HG03571 (cell line): Measurements from ENCODE around the gene CHRNB2.

ENCODE experiments used
- ATAC-seq: cut with Tn5 transposase; IDR thresholded peaks from one replicate; pipeline ENCODE4 v1.9.1; 2021; ENCODE audit not compliant: unreplicated experiment

CHRNB2 gene

DNA sequence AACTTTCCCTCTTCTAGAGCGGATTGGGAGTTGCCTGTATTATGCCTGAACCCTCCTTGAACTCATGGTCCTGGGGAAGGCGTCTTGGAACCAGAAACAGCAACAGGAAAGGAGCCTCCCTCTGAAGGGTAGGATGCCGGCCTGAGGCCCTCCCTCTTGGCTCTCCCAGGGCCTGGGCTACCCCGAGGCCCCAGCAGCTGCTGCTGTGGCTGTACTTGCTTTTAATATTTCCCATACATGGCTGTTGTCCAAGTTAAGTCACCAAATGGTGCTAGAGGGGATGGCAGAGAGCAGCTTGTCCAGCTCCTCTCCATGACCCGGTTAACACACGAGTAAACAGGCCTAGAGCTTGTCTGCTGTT is 10.5 kb downstream of the CHRNB2 start:
- no peak for ATAC-seq

DNA sequence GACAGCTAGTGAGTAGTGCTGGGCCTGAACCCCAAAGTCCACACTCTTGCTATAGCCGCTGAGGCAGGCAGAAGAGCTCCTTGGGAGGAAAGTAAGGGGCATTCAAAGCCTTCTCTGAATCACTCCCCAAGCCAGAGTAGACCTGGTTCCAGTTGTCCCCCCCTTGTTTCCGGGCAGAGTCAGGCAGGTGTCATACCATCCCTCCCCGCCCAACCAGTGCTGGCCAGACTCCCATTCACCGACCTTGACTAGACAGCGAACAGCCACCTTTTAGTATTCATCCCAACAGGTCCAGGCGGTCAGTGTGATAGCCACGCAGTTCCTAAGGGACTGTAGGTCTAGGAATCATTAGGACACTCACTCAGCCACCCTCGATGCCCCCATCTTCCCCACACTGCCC is 11.8 kb downstream of the CHRNB2 start:
- no peak for ATAC-seq

DNA sequence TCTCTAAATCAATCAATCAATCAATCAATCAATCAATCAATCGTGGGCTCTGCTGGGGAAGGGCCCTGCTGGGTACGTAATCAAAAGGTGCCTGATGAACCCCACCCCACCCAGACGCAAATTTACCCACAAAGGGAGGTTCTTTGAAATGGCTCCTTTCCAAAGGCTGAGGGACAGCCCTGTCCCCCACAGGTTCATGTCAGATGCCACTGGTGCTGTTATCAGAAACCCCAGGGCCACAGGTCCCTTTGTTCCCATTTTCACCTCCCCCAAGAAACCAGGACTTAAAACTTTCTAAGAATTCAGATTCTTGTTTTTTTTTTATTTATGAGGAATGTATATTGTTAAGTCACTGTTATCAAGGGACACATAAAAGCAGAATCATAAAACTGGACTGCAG is 14.2 kb downstream of the CHRNB2 start:
- ATAC-seq, result no peak

DNA sequence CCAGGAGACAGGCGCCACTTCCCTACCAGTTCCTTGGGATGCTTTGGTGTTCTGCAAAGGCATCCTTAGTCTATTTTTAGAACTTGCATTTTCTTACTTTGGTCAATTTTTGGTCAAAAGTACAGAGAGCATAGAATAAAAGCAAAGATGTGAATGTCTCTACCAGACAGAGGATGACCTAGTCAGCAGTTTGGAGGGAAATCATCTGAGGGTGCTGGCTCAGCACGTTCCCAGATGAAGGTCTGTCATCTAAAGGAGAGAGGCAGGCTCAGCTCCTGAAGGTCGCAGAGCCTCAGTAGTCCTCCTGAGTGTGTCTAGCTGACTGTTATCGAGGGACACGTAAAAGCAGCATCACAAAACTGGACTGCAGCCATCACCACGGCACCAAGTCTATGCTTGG is 15.3 kb downstream of the CHRNB2 start:
- ATAC-seq, result no peak

DNA sequence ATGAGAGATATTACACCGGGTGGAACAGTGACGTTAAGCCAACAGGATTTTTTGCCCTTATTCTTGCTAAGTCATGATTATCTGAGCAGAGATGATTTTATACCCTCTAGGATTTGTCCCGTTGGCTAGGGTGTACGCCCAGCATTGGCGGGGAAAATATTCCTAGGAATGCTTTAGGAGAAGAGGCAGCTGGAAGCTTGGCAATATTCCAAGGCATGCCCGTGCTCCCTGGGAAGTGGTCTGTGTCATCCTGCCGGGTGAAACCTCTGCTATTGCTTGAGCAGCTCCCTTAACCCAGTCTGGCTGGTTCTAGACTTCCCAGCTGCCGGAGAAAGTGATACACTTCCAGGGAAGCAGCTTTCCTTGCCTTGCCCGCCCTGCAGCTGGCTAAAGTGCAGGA is 16.2 kb downstream of the CHRNB2 start:
- ATAC-seq, result no peak

DNA sequence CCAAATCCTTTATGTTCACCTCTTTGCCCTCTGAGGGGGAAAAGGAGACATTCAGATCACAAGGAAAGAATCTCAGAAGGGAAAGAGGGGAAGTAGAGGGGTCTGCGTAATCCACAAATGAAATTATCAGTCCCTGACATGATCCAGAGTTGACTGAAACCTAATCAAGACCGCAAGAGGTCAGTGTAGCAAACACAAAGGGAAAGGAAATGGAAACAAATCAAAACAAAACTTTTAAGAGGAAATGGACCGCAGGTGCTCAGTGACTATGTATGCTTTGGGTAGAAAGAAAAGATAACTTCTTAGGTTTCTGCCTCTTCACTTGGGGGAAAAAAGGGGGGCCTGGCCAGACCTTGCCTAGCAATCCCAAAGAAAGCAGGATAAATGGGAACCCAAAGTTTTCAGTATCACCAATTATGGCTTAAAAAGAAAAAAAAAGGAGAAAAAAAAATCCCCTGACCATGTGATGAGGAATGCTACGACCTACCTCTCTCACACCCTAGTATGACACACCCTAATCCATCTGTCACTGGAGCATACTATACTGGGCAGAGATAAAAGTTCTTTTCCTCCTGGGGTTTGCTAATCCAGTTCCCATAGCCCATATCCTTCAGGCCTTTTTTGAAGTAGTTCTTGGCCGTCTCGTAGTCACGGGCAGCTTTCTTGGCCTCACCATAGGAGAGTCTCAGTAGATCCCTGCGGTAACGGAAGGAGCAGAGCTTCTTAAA is 16.9 kb downstream of the CHRNB2 start:
- ATAC-seq, result no peak

DNA sequence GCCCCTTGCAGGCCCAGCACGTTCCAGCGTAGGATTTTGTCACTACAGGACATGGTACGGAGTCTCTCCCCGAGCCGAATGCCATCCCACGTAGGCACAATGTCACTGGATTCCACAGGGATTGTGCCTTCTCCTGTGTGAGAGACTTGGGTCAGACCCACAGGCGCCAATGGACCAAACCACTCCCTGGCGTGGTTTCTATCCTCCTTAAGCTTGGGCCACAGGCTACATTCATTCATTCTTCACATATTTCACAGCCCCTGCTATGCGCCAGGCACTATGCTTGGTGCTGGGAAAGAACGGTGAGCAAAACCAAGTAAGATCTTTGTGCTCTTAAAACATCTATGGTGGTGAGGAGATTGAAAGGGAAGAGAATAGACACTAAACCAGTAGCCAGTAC is 18.7 kb downstream of the CHRNB2 start:
- ATAC-seq, result no peak

DNA sequence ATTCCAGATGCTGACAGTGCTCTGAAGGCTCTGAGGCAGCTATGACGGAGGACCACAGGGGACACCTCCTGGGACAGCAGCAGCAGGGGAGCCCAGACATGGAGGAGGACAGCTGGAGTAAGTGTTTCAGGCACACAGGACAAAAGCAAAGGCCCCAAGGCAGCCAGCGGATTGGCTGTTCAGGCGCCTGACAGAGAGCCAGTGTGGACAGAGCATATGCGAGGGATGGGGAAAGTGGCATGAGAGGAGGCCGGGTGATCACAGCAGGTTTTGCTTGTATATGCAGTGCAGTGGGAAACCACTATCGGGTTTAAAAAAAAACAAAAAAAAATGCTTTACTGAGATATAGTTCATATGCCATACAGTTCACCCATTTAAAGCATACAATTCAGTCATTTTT is 19.1 kb downstream of the CHRNB2 start:
- no peak for ATAC-seq

DNA sequence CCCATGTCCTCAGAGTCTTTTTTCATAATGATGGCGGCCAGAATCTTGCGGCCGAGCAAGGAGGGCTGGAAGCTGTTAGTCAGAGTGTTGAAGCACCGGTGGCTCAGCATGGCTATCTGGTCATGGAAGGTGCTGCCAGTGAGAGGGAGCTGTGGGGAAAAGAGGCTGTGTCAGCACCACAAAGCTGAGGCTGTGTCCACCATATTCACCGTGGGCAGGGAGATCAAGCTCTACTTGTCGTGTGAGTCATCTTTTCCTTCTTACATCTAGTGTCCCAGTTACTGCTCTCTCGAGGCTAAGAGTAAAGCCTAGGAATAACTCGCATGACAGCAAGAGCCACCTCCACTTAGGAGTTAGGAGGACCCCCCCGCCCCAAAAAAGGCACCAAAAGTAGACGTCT is 22.2 kb downstream of the CHRNB2 start:
- ATAC-seq, result no peak

DNA sequence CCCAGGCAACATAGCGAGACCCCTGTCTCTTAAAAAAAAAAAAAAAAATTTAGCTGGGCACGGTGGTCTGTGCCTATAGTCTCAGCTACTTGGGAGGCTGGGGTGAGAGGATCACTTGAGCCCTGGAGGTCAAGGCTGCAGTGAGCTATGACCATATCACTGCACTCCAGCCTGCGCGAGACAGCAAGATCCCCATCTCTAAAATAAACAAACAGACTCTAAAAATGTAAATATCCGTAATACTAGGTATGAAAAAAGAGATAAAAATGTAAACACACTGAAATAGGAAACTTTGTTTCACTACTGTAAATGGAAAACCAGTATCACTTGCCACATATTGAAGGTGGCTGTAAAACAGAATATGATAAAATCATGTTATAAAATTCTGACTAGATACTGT is 23.2 kb downstream of the CHRNB2 start:
- ATAC-seq, result no peak

DNA sequence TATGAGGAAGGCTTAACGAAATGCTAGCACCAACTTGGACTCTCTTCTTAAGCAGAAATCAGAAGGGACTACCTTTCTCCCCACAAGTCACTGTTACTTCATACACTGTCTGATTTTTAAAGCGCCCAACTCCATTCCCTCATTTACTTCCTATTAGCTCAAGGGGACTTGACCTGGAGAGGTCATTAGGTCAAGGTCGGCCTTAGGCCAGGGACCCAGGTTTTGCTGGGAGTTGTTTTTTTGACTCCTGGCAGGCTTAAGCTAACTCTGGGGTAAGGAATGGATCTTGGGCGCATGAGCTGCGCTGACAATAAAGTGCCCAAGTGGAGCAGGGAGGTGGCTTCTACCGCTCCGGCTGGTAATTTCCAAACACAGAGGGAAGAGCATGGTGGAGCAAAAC is 23.6 kb downstream of the CHRNB2 start:
- ATAC-seq, result no peak

DNA sequence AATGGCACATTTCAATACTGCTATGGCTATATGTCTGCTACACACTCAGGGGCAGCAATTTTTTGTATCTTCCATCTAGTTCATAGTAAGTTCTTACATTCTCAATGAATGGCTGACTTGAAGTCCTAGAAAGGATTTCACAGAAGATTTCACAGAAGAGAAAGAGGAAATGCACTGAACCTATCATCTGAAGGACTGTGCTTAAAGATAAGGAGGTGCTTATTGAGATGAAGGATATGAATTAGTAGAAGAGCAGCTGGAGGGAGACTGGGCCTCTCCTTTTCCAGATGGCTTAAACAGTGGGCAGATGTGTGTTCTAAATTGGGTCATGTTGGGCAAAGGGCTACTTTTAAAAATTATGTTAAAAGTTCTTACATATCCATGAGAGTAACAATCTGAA is 25.8 kb downstream of the CHRNB2 start:
- ATAC-seq, result no peak

DNA sequence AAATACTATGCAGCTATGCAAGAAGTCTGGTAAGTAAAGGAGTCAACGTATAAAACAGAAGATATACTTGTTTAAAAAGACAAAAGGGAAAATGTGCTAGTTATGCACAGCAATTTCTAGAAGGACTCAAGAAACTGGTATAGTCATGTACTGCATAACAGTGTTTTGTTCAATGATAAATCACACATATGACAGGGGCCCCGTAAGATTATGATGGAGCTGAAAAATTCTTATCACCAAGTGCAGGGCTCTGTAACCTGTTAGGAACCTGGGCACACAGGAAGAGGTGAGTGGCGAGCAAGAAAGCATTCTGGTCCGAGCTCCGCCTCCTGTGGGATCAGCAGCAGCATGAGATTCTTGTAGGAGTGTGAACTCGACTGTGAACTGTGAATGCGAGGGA is 27.2 kb downstream of the CHRNB2 start:
- ATAC-seq, result no peak

DNA sequence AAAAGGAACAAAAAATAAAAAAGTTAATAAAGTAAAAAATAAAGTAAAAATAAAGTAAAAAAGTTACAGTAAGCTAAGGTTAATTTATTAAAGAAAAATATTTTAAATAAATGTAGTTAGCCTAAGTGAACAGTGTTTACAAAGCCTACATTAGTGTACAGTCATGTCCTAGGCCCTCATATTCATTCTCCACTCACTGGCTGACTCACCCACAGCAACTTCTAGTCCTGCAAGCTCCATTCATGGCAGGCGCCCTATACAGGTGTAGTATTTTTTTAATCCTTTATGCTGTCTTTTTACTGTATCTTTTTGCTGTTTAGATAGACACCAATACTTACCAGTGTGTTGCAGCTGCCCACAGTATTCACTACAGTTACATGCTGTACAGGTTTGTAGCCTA is 28.0 kb downstream of the CHRNB2 start:
- ATAC-seq, result no peak

DNA sequence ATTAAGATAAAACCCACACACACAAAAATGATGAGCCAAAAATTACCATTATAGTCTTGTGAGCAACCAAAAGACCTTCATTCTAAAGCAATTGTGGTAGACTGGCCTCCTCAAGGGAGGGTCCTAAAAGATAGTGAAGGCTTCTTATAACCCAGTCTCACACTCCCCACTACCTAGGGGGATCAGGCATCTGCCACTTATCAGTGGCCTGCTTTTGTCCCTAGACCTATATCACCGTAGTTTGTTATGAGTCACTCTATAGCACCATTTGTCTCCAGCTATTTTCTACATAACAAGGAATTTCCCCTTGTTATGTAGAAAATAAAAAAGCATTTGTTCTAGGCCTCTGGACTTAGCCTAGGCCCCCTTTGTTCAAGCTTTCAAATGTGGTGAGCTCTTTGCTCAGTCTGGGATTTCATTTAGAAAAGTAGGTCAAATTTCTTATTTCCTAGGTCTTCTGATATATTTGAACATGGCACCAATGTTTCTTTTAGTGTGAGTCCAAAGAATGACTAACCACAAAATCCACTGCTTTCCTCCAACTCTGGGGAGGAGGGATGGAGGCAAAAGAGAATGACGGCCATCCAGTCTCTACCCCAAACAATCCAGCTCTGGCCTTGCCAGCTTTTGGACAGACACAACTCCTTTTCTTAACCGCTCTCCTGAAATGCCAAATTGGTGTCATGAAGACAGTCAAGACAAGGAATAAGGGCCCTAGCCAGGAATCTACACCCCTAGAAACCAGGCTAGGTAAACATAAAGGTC is 31.5 kb downstream of the CHRNB2 start:
- no peak for ATAC-seq

DNA sequence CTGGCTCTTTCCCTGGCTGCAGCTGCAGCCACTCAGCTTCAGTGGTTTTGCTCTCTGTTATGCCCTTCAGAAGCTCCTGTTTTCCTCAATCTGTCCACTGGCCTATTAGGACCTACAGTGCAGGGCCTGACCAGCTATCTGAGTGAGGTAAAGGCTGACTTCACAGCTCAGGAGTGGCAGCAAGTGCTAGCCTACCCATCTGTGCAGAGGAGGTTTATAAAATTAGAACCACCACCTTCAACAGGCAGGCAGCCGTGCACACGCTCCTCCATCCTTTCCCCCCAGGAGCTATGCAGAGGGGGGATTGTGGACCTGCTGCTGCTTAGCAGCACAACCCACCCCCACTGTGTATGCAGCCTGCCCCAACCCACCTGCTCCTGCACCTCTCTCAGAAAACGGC is 32.1 kb downstream of the CHRNB2 start:
- ATAC-seq, result no peak

DNA sequence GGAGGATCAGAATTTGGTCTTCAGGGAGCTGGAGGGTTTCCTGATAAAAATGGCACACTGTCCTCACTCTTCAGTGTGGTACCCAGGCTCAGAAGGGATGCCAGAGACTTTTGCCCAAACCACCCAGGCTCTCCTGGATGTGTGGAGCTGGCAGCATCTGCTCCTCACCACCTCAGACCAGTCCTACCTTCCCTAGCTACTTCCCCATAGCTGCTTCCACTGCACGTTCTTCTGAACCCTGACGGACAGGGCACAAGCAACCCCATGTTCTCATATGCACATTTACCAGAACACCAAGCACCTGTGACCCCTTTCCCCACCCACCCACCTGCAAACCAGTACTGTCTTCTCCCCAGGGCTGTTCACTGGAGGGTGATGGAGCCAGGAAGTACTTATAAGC is 35.7 kb downstream of the CHRNB2 start:
- ATAC-seq, result no peak

DNA sequence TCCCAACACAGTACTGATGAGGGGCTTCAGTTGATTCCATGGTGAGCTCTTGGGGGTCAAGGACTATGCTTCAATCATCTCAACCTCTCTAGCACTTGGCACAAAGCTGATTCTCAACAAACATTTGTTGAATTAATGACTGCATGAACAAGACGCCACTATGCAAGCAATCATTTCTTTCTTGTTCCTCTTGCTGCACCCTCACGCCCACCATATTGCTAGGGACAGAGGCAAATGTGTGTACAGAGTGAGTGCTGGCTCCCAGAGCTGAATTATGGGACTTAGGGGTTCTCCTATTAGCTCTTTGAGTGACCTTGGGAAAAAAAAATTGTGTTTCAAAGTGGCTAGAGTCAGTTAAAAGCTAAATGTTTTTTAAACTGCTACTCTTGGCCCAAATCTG is 38.0 kb downstream of the CHRNB2 start:
- ATAC-seq, result no peak

DNA sequence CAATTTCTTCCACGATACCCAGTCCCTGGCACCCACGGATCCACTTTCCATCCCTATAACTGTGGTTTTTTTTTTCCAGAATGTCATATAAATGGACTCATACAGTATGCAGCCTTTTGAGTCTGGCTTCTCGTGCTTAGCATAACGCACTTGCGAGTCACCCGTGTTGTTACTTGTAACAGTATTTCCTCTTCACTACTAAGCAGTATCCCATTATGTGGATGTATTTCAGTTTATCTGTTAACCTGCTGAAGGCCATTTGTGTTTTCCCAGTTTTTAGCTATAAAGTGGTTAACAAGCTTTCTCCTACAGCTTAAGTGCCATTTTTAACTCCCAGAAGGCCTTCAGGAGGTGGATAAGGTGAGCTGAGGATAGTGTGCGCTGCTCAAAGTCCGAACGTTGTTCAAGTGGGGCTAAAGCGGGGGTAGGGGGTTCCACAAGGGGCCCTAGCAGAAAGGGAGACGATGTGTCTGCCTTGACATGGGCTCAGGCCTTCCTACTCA is 39.6 kb downstream of the CHRNB2 start:
- peak; percentile 12 for ATAC-seq

DNA sequence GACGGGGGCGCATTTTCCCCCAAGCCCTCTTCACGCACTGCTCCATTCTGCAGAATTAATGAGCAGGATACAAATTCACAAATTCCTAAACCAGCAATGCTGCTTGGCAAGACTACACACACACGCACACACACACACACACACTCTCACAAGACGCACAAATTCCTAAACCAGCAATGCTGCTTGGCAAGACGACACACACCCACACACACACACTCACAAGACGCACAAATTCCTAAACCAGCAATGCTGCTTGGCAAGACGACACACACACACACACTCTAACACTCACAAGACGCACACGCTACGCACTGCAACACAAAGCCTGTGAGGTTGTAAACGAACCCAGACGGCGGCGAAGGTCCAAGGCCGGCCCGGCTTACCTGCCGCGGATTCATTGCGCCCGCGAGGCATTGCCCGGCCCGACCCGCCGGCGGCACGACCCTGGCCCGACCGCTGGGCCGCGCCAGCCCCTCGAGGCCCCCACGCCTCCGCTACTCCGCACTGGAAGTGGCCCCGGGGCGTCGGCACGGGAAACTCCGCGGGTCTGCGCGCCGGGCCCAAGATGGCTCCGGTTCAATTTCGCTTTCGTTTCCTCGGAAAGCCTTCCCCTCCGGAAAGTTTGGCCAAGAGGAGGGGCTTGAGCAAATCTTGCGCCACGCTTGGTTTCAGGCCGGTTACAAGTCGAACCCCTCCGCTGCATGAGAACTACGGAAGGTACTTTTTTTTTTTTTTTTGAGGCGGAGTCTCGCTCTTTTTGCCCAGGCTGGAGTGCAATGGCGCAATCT is 40.2 kb downstream of the CHRNB2 start, which contains the start of gene ADAR:
Gene ADAR, minus strand, starts transcription at position 578 of the 788 bp plus-strand sequence. Its CDS starts 180 bp downstream, at position 398.
- ATAC-seq, result peak; percentile 56

DNA sequence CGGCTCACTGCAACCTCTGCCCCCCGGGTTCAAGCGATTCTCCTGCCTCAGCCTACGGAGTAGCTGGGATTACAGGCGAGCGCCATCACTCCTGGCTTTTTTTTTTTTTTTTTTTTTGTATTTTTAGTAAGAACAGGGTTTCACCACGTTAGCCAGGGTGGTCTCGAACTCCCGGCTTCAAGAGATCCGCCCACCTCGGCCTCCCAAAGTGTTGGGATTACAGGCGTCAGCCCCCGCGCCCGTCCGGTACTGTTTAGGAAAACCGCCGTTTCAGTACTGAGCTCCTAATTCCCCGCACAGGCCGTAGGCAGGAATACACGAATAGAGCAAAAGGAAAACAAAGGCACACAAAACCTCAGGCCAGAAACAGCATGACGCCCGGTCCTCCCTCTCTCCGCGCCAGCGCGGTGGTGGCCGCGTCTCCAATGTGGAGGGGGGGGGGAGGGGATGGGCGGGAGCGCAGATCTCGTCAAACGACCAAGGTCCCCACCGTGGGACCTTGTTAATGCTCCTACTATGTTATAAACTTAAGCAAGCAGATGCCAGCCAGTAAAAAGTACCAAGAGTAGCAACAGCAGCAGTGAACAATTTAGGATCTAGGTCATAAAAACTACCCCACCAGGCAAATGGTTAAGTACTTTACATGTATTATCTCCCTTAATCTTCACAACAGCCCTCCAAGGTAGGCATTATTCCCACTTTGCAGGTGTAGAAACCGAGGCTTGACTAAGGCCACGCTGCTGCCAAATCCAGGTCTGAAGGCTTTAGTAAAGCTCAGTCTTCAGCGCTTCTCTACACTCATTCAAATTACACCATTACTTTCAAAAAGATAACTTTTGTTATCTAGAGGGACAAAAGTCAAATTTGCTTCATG is 41.1 kb downstream of the CHRNB2 start:
- ATAC-seq, result no peak
